Activated T-helper 2 cell treated with anti-CD3 and anti-CD28 coated beads, Interferon-gamma antibody, Interleukin-2, Interleukin-4, amounts not matched to agents 10 μg/mL and 5 μg/mL and 100 μg/mL, durations not matched to agents 14 hours and 24 hours and 36 hours (primary cell): ENCODE data around the gene ROBO1. TPM values are rescaled to one million over a fixed set of nuclear protein-coding genes. Genes with fewer than 3 reads are reported as not detected.

Experiments
- DNase-seq: peaks from one replicate; pipeline ENCODE4 v3.0.0; 2021; ENCODE audit warnings: low spot score
- H3K27ac Mint-ChIP-seq: one replicate; pipeline ENCODE4 v1.8.0; 2021; ENCODE audit warnings: mixed read lengths
- H3K27me3 Mint-ChIP-seq: one replicate; pipeline ENCODE4 v1.8.0; 2021; ENCODE audit warnings: low read depth, mixed read lengths
- H3K36me3 Mint-ChIP-seq: one replicate; pipeline ENCODE4 v1.8.0; 2021; ENCODE audit warnings: low read depth, mixed read lengths
- H3K4me1 Mint-ChIP-seq: one replicate; pipeline ENCODE4 v1.8.0; 2021; ENCODE audit warnings: low read depth, mixed read lengths
- H3K4me3 Mint-ChIP-seq: one replicate; pipeline ENCODE4 v1.8.0; 2021; ENCODE audit warnings: low read depth, mild to moderate bottlenecking, moderate library complexity, mixed read lengths
- H3K9me3 Mint-ChIP-seq: one replicate; pipeline ENCODE4 v1.8.0; 2021; ENCODE audit warnings: mixed read lengths
- intact Hi-C: fragments of 100-400 bp; cut with micrococcal nuclease; formaldehyde crosslinking; loops from one replicate; pipeline ENCODE4 v1.15.1; 2023
- total RNA-seq: library from RNA; stranded (reverse); gene quantifications from 2 replicates; pipeline ENCODE4 v1.2.3, GENCODE V29; 2022

The ROBO1 gene
- total RNA-seq, 1 donor from 2014 or later, result not detected

DNA sequence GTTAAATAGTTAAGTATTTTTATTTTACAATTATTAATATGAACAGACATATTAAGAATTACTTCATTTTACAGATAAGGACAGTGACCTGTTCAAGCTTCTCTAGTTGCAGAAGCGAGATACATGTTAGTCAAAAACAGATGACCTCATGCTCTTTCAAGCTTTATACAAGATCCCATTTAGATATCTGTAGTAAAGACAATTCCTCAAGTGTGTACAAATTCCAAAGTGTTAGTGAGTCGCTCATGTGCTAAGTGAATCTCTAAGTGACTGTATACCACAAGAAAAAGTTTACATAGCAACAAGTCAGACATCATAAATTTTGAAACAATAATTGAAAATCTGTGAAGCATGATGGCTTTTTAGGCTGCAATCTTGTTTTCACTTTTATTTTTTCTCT lies 293.8 kb downstream of the ROBO1 start:
- no peaks in the 10 kb centered on the region for H3K4me1 Mint-ChIP-seq
- H3K27me3 Mint-ChIP-seq, result no peaks in the 10 kb centered on the region
- no peaks in the 10 kb centered on the region for H3K9me3 Mint-ChIP-seq
- no peak overlapping the region for H3K27ac Mint-ChIP-seq
- no peak overlapping the region for H3K4me3 Mint-ChIP-seq
- H3K36me3 Mint-ChIP-seq, result no peaks in the 10 kb centered on the region
- intact Hi-C loops, result loop anchor here (5.0 kb wide), 1 partner anchor 848 kb away; no protein-coding TSS in a partner anchor
- DNase-seq, result no peak

DNA sequence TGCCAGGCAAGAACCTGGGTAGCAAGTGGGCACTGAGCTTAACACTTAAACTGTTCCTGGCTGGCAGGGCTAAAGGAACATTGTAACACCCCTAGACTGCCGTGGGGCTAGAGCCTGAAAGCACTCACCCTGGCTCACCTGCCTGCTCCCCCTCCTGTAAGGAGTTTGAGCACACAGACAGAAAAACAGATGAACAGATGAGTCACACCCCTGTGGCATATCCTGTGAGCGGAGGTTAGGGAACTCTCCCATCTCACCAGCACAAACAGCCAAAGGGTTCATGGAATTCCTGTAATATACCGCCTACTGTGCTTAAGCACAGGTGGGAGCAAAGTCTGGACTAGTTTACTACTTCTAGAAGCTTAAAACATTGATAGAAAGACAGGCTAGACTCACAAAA lies 300.1 kb downstream of the ROBO1 start:
- H3K9me3 Mint-ChIP-seq, result peaks cover 4% of the 10 kb centered on the region
- no peaks in the 10 kb centered on the region for H3K36me3 Mint-ChIP-seq
- no peak overlapping the region for H3K27ac Mint-ChIP-seq
- DNase-seq, result no peak
- H3K4me3 Mint-ChIP-seq, result no peak overlapping the region
- no peaks in the 10 kb centered on the region for H3K4me1 Mint-ChIP-seq
- no peaks in the 10 kb centered on the region for H3K27me3 Mint-ChIP-seq
- intact Hi-C loops, result no loop called here

GRCh38 chr3:79461129-79461792 lies 306.5 kb downstream of the ROBO1 start:
- no peak overlapping the region for H3K27ac Mint-ChIP-seq
- peaks cover 17% of the 10 kb centered on the region for H3K9me3 Mint-ChIP-seq
- no peak overlapping the region for H3K4me3 Mint-ChIP-seq
- no peaks in the 10 kb centered on the region for H3K4me1 Mint-ChIP-seq
- no peaks in the 10 kb centered on the region for H3K36me3 Mint-ChIP-seq
- no peak for DNase-seq
- no peaks in the 10 kb centered on the region for H3K27me3 Mint-ChIP-seq
- intact Hi-C loops, result no loop called here

GRCh38 chr3:79453600-79453999 lies 314.2 kb downstream of the ROBO1 start:
- H3K36me3 Mint-ChIP-seq, result no peaks in the 10 kb centered on the region
- no peak overlapping the region for H3K27ac Mint-ChIP-seq
- H3K4me3 Mint-ChIP-seq, result no peak overlapping the region
- DNase-seq, result no peak
- intact Hi-C loops, result no loop called here
- H3K4me1 Mint-ChIP-seq, result no peaks in the 10 kb centered on the region
- no peaks in the 10 kb centered on the region for H3K27me3 Mint-ChIP-seq
- peaks cover 20% of the 10 kb centered on the region for H3K9me3 Mint-ChIP-seq

DNA sequence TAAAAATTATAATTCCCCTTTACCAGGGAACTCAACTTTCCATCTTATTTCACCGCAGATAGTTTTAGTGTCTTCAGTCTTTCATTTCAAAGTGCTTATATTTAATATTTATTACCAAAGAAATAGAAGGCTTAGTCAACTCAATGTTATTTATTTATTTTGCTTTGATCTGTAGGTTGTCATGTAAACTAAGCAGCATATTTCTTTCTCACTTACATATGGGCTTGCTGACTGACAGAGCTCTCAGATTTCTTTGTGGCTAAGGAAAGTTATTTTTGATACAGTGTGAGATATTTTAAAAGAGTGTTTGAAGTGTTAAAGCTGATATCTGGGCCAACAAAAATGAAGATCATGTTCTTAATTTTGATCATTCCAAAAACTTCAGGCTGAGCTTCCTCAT lies 331.4 kb downstream of the ROBO1 start:
- peaks cover 8% of the 10 kb centered on the region for H3K9me3 Mint-ChIP-seq
- H3K4me1 Mint-ChIP-seq, result no peaks in the 10 kb centered on the region
- H3K36me3 Mint-ChIP-seq, result no peaks in the 10 kb centered on the region
- no peak overlapping the region for H3K4me3 Mint-ChIP-seq
- intact Hi-C loops, result no loop called here
- no peak for DNase-seq
- H3K27me3 Mint-ChIP-seq, result no peaks in the 10 kb centered on the region
- no peak overlapping the region for H3K27ac Mint-ChIP-seq

DNA sequence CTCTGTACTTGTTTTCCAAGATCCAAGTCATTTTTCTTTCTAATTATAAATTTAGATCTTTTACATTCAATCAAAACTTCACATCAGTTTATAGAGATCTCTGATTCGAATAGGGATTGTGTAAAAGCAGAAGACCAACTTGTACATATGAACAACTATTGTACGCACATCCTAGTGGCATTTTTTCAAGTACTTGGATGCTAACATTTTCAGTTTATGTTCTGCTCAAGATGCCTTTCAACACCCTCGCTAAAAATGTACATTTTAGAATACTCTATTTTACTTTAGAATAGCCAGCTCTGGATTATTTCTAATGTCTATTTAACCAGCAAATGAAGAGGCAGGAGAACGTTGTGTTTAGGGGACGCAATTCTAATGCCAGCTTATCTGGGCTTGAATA lies 340.7 kb downstream of the ROBO1 start:
- H3K4me3 Mint-ChIP-seq, result no peak overlapping the region
- H3K9me3 Mint-ChIP-seq, result peaks cover 14% of the 10 kb centered on the region
- H3K36me3 Mint-ChIP-seq, result no peaks in the 10 kb centered on the region
- H3K27me3 Mint-ChIP-seq, result no peaks in the 10 kb centered on the region
- DNase-seq, result no peak
- no peak overlapping the region for H3K27ac Mint-ChIP-seq
- intact Hi-C loops, result no loop called here
- H3K4me1 Mint-ChIP-seq, result no peaks in the 10 kb centered on the region

DNA sequence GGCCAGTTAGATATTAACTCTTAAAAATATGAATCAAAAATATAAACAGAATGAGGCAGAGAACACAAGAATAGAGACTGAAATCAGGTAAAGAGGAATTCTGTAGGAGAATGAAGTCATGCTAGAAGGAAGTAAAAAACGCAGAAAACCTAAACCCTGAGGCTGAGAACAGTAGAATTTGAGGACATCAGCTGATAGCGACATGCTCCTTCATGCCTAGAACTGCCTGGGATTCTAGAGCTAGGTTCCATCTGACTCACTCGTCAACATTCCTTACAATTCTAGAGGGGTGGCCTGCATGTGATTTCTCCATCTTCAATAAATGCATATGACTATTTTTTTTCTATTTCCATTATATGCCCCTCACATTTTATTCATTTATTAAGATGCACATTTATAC lies 343.0 kb downstream of the ROBO1 start:
- no peaks in the 10 kb centered on the region for H3K4me1 Mint-ChIP-seq
- peaks cover 26% of the 10 kb centered on the region for H3K9me3 Mint-ChIP-seq
- H3K27me3 Mint-ChIP-seq, result no peaks in the 10 kb centered on the region
- DNase-seq, result no peak
- H3K36me3 Mint-ChIP-seq, result no peaks in the 10 kb centered on the region
- intact Hi-C loops, result no loop called here
- H3K27ac Mint-ChIP-seq, result no peak overlapping the region
- no peak overlapping the region for H3K4me3 Mint-ChIP-seq

- Mint-ChIP-seq H3K27me3 (no peaks in the 10 kb centered on the region), H3K9me3 (peaks cover 31% of the 10 kb centered on the region), H3K27ac (no peak overlapping the region), H3K4me3 (no peak overlapping the region), H3K4me1 (no peaks in the 10 kb centered on the region), H3K36me3 (no peaks in the 10 kb centered on the region)
- no peak for DNase-seq
- intact Hi-C loops, result no loop called here
These were observed 344.4 kb downstream of the ROBO1 start for GRCh38 chr3:79423417-79423816.

- no peak overlapping the region for H3K4me3 Mint-ChIP-seq
- intact Hi-C loops, result no loop called here
- no peaks in the 10 kb centered on the region for H3K36me3 Mint-ChIP-seq
- peaks cover 29% of the 10 kb centered on the region for H3K9me3 Mint-ChIP-seq
- no peaks in the 10 kb centered on the region for H3K27me3 Mint-ChIP-seq
- H3K27ac Mint-ChIP-seq, result no peak overlapping the region
- H3K4me1 Mint-ChIP-seq, result no peaks in the 10 kb centered on the region
- DNase-seq, result no peak
These were observed 346.5 kb downstream of the ROBO1 start for GRCh38 chr3:79421273-79421672.

- Mint-ChIP-seq H3K4me1 (no peaks in the 10 kb centered on the region), H3K9me3 (peaks cover 39% of the 10 kb centered on the region), H3K27me3 (no peaks in the 10 kb centered on the region), H3K4me3 (no peak overlapping the region), H3K27ac (no peak overlapping the region), H3K36me3 (no peaks in the 10 kb centered on the region)
- no peak for DNase-seq
- intact Hi-C loops, result no loop called here
These were observed 348.8 kb downstream of the ROBO1 start for GRCh38 chr3:79418855-79419621.

DNA sequence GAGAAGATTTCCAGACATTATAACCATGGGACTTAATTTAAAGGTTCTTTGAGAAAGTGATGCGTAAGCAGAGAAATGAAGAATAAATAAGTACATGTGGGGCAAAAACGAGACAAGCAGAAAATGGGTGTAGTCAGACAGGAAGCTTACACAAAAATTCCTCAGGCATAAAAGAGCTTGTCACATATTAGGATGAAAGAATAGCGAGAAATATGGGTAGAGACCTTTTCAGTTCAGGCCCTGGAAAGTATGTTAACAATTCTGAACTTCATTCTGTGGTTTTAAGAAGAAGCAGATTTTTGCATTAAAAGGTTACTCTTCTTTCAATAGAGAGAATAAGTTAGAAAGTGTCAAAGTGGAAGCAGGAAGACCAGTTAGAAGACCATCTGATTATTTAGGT lies 352.4 kb downstream of the ROBO1 start:
- Mint-ChIP-seq H3K4me3 (no peak overlapping the region), H3K27ac (no peak overlapping the region), H3K27me3 (no peaks in the 10 kb centered on the region), H3K36me3 (no peaks in the 10 kb centered on the region), H3K4me1 (no peaks in the 10 kb centered on the region), H3K9me3 (peaks cover 22% of the 10 kb centered on the region)
- DNase-seq, result no peak
- intact Hi-C loops, result no loop called here

- intact Hi-C loops, result no loop called here
- Mint-ChIP-seq H3K27ac (no peak overlapping the region), H3K9me3 (peaks cover 20% of the 10 kb centered on the region), H3K4me3 (no peak overlapping the region), H3K36me3 (no peaks in the 10 kb centered on the region), H3K4me1 (no peaks in the 10 kb centered on the region), H3K27me3 (no peaks in the 10 kb centered on the region)
- DNase-seq, result no peak
These were observed 353.0 kb downstream of the ROBO1 start for GRCh38 chr3:79414806-79415205.

GRCh38 chr3:79414035-79414434 lies 353.8 kb downstream of the ROBO1 start:
- Mint-ChIP-seq H3K9me3 (peaks cover 20% of the 10 kb centered on the region), H3K27me3 (no peaks in the 10 kb centered on the region), H3K27ac (no peak overlapping the region), H3K4me3 (no peak overlapping the region), H3K4me1 (no peaks in the 10 kb centered on the region), H3K36me3 (no peaks in the 10 kb centered on the region)
- no peak for DNase-seq
- intact Hi-C loops, result no loop called here
